Kasumi-1 (cell line): ENCODE data around the gene ASB9.
"Not testable (repeated sequence)": the region's sequence is repeated elsewhere in the genome, so short reads cannot be mapped to it uniquely, and the experiment has no call there.

Experiments
- DNase-seq, 2 experiments: peaks; one replicate each; lab custom pipeline; 2025; lab: John Stamatoyannopoulos, UW

Gene ASB9

GRCh38 chrX:15241301-15241700 lies 28.6 kb downstream of the ASB9 start:
- DNase-seq: no peak

GRCh38 chrX:15240414-15240813 lies 29.5 kb downstream of the ASB9 start:
- DNase-seq: no peak

- no peak for DNase-seq
Measured at GRCh38 chrX:15236146-15236545, 33.7 kb downstream of the ASB9 start.

GRCh38 chrX:15235001-15235400 lies 34.9 kb downstream of the ASB9 start:
- DNase-seq: no peak

- no peak for DNase-seq
Measured at GRCh38 chrX:15233416-15234015, 36.4 kb downstream of the ASB9 start.

- no peak for DNase-seq
Measured at GRCh38 chrX:15224747-15225146, 45.1 kb downstream of the ASB9 start.

GRCh38 chrX:15221321-15221720 lies 48.6 kb downstream of the ASB9 start:
- DNase-seq: no peak

GRCh38 chrX:15217161-15217560 lies 52.7 kb downstream of the ASB9 start:
- DNase-seq: no peak

GRCh38 chrX:15216280-15216679 lies 53.6 kb downstream of the ASB9 start:
- DNase-seq: no peak

- DNase-seq: no peak
Measured at GRCh38 chrX:15215366-15215765, 54.5 kb downstream of the ASB9 start.

GRCh38 chrX:15214588-15214987 lies 55.3 kb downstream of the ASB9 start:
- no peak for DNase-seq

- no peak for DNase-seq
Measured at GRCh38 chrX:15209096-15209495, 60.8 kb downstream of the ASB9 start.

- no peak for DNase-seq
Measured at GRCh38 chrX:15207994-15208393, 61.9 kb downstream of the ASB9 start.

GRCh38 chrX:15207384-15207783 lies 62.5 kb downstream of the ASB9 start:
- no peak for DNase-seq

GRCh38 chrX:15206306-15206705 lies 63.6 kb downstream of the ASB9 start:
- no peak for DNase-seq

- DNase-seq: no peak
Measured at GRCh38 chrX:15204130-15204751, 65.6 kb downstream of the ASB9 start.

- DNase-seq: no peak
Measured at GRCh38 chrX:15203694-15204093, 66.2 kb downstream of the ASB9 start.

GRCh38 chrX:15202454-15203177 lies 67.3 kb downstream of the ASB9 start:
- no peak for DNase-seq

- DNase-seq: no peak
Measured at GRCh38 chrX:15200871-15201270, 69.0 kb downstream of the ASB9 start.

GRCh38 chrX:15198608-15199202 lies 71.2 kb downstream of the ASB9 start:
- DNase-seq: not testable (repeated sequence)

- DNase-seq: no peak
Measured at GRCh38 chrX:15194146-15194545, 75.7 kb downstream of the ASB9 start.
